HG02973 (cell line): ENCODE data around the gene NUP210.

ENCODE experiments used
- ATAC-seq: cut with Tn5 transposase; IDR thresholded peaks from one replicate; pipeline ENCODE4 v1.9.1; 2021; ENCODE audit warnings: moderate library complexity; ENCODE audit not compliant: unreplicated experiment

The NUP210 gene

DNA sequence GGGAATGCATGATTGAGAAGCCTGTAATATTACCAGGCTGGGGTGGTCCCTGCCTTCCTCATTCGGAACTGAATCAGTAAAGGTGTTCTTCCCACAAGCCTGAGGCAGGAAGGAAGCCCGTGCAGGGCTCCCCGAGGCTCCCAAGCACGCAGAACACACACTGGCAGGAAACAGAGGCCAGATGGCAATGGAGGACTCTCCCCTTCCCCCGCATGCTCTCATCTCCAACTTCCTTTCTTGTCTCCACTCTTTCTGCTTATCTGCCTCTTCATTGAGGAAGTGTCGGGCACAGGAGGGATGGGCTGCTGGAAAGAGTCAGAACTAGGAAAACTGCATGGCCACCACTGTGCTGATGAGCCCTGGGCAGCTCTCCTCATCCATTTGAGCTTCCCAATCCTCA, 123.5 kb downstream of the NUP210 start:
- ATAC-seq: no peak

- ATAC-seq: no peak
Observed at GRCh38 chr3:13294442-13295351, 125.4 kb downstream of the NUP210 start.

- ATAC-seq: no peak
Observed at GRCh38 chr3:13292375-13292774, 127.7 kb downstream of the NUP210 start.

GRCh38 chr3:13290941-13291340, 129.2 kb downstream of the NUP210 start:
- no peak for ATAC-seq

GRCh38 chr3:13289771-13290285, 130.3 kb downstream of the NUP210 start:
- ATAC-seq: no peak

DNA sequence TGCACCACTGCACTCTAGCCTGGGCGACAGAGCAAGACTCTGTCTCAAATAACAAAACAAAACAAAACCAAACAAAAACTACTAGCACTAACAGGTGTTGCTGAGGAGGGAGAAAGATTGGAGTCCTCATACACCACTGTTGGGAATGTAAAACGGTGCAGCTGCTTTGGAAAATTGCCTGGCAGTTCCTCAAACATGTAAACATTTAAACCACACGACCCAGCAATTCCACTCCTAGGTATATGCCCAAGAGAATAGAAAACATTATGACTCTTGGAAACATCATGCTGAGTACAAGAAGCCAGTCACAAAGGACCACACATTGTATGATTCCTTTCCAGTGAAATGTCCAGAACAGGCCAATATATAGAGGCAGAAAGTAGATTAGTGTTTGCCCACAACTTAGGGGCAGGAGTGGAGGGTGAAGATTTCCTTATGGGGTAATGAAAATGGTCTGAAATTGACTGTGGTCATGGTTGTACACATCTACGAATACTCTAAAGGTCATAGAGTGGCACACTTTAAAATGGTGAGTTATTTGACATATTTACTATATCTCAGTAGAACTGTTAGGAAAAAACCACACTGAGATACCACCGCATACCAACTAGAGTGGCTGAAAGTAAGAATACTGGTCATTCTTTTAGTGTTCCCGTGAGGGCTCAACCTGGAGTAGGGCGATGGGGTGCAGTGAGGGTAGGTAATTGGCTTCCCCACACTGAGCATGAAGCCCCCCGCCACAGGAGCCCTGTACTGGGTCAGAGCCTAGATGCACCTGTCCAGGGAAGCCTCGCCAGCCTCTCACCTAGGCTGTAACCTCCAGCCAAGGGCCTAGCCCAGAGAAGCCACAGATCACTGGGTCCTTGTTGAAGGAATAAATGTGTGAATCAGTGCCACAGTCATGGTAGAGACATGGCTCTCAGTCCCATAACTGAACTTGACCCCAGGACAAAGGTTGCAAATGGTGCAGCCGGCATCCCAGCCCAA, 131.1 kb downstream of the NUP210 start:
- no peak for ATAC-seq

GRCh38 chr3:13287833-13288232, 132.3 kb downstream of the NUP210 start:
- ATAC-seq: no peak

GRCh38 chr3:13286873-13287272, 133.2 kb downstream of the NUP210 start:
- no peak for ATAC-seq

DNA sequence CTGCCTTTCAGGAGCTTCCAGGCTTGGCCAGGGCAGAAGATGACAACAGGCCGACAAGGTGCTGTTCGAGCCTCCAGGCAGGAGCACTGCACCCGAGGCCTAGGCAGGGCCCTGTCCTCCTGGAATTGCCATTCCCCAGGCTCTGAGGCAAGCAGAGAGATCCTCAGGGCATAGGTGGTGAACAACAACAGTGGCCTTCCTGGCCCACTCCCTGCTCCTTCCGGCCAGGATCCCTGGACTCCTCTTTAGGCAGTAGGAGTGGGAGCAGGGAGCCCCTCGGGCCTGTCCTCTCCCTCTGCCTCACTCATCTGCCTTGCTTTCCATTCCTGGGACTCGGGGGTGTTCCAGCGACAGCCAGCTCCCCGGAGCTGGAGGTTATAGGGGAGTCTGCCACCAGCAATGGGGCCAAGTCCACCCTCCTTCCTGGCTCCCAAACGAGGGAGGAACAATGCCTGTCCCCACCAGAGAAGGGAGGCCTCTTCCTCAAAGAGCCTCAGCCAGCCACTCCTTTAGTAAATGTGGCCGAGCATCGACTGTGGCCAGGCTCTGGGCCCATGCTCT, 135.0 kb downstream of the NUP210 start:
- no peak for ATAC-seq

GRCh38 chr3:13283877-13284264, 136.3 kb downstream of the NUP210 start:
- no peak for ATAC-seq

DNA sequence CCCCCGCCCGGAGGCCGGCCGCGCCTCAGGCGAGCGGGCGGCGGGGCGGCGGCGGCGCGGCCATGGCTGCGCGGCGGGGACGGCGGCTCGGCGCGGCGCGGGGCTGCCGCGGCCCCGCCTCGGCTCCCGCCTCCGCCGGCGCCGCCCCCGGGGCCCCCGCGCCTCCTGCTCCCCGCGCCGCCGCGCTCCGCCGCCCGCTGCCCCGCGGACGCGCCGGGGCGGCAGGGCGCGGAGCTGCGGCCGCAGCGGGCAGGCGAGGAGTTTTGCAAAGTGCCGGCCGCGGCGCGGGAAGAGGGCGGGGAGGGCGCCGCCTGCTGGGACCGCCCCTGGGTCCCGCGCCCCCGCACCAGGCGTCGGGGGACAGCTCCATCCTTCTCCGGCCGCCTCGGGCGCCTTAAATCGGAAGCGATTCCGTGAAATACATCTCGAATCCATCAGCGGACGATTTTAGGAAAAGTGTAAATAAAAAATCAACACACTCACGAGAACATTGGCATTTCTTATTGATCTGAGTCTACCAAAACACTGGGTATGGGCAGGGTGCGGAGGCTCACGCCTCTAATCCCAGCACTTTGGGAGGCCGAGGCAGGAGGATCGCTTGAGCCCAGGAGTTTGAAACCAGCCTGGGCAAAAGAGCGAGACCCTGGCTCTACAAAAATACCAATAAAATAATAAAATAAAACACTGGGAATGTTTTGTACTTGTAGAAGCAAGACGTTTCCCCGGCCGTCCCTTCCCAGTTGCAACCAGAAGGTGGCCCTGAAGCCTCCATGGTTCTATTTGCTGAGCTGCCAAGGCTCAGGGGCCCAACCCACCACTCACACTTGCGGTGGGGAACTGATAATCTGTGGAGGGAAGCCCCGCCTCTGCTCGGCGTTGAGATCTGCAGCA, 136.9 kb downstream of the NUP210 start:
- no peak for ATAC-seq

GRCh38 chr3:13282358-13282985, 137.7 kb downstream of the NUP210 start:
- no peak for ATAC-seq

- no peak for ATAC-seq
Observed at GRCh38 chr3:13281507-13282357, 138.4 kb downstream of the NUP210 start.

DNA sequence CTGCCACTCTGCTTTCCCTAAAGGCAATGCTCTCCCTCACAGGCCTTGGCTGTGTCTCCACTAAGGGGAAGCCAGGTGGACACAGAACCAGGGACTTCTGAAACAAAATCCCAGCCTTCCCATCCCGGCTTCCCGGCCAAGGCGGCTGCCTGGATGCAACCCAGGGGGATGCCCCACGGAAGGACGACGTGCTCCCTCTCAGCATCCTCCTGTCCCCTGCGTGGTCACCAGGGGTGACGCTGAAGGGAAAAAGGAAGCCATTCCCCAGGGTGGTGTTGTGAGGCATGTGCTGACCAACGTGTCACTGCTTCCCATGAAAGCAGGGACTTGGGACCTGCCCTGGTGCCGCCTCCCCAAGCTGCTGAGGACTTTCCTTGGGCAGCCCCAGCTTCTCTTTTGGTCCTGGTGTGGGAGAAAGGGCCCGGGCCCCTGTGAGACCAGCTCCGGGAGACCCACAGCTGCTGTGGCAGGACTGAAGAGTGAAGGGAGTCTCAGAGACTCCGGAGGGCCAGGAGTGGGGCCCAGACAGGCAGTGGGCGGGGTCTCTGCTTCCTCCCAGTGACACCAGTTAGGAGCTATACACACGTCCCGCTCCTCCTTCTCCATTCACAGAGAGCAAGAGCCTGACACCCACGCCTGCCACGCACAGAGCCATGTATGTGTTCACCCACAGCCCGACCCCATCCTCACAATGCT, 139.2 kb downstream of the NUP210 start:
- no peak for ATAC-seq

DNA sequence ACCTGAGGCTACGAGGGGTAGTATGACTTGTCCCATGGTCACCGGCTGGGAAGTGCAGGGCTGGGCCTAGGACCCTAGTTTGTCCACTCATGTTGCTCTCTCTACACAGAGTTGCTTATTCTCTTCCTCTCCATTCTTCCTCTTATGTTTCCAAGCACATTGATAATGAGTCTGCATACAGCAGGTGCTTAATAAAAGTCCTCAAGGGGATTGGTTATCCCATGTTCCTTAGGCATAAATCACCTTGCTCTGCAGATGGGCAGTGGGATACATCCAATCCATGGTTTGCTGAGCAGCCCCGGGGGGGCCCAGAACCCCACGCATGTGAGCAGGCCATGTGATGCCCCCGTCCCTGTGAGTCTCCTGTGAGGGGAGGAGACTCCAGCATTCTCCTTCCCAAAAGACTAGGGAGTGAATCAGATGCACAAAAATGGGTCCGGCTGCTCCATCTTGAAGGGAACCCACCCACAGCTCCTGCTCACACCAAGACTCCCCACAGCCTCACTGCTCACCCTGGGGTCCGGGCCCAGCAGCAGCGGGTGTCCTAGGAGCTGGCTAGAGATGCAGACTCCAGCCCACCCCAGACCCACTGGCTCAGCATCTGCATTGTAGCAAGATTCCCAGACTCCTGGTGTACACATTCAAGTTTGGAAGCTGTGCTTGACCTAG, 139.9 kb downstream of the NUP210 start:
- no peak for ATAC-seq

GRCh38 chr3:13279532-13279910, 140.6 kb downstream of the NUP210 start:
- no peak for ATAC-seq

DNA sequence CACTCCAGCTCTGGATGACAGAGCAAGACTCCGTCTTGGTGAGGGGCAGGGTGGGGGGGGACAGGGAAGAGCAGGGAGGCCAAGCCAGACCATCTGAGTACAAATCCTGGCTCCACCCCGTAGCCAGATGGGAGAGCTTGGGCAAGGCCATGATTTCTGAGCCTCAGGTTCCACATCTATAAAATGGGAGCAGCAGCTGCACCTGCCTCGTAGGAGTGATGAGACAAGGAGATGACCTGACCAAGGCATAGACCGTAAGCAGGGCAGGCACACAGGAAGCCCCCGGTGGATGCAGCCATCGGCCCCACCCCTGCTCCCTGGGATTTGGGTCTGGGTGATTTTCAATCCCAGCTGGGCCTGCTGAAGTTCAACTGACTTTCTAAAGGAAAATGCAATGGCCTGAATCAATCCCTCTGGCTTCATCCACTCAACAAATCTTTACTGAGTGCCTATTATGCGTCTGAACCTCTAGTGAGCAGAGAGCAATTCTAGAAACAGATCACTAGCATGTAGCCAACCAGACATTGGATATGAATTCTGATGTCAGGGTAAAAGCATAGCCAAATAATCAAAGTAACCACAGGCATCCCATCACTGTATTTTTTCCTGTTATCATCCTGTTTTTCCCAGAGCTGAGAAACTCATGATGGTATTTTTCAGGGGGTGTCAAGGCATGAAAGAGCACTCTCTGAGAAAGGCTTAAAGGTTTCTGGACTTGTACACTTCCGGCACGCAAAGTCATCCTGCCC, 141.2 kb downstream of the NUP210 start:
- ATAC-seq: no peak
